ENCODE measurements around the gene ARHGAP31. TPM values are rescaled to one million over a fixed set of nuclear protein-coding genes. Genes with fewer than 3 reads are reported as not detected.

ARHGAP31 gene
- total and polyA plus RNA-seq, 2 donors (not counting 1 experiment from before 2014, with no cell fraction given): 3.5 to 8.1 TPM

DNA sequence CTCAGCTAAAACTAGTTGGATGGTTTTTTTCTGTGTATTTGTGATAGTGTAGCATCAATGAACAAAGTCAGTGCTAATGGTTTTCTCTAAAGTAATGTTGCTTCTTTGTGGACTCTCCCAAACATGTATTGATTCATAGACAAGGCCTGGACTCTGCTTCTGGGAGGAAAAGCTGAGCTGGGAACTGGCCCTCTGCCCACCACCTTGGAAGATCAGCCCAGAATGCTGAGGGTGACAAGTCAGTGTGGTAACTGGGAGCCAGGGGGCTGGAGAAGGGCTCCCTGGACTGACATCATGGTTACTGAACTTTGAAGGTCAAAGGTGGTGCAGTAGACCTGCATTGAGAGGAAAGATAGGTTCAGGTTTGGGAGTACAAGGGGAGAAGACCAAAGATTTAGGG lies 3.0 kb downstream of the ARHGAP31 start:
- DNase-seq (ENCODE audit: low read depth in 2 of 2): peak; percentile 31 to 80
- Histone ChIP-seq H3K4me1 (ENCODE audit: control insufficient read depth, extremely low read depth, insufficient read depth, low read length) (peaks cover 4% of the 10 kb centered on the region), H3K9ac (ENCODE audit: insufficient read depth, low read length) (no peak overlapping the region), H3K27me3 (ENCODE audit: control insufficient read depth, insufficient read depth, low read length) (no peaks in the 10 kb centered on the region), H4K20me1 (ENCODE audit: control insufficient read depth, extremely low read depth, insufficient read depth, low read length) (no peaks in the 10 kb centered on the region), H3K4me3 (replicated peaks in 1 of 4; ENCODE audit: control extremely low read depth in 1 of 4, insufficient read depth in 1 of 4, low read depth in 3 of 4, low read length in 4 of 4) (no peak overlapping the region), H3K36me3 (ENCODE audit: control insufficient read depth, insufficient read depth, low read length) (no peaks in the 10 kb centered on the region), H3K79me2 (ENCODE audit: control insufficient read depth, insufficient read depth, low read length) (peaks cover 3% of the 10 kb centered on the region), H3K9me3 (ENCODE audit: control insufficient read depth, insufficient read depth, low read depth, low read length) (no peaks in the 10 kb centered on the region), H2AFZ (ENCODE audit: low read length) (no peak overlapping the region), H3K4me2 (ENCODE audit: extremely low read depth, insufficient read depth, low read length) (no peak overlapping the region), H3K27ac (ENCODE audit: insufficient read depth, low read length) (no peak overlapping the region)
- no peak for TF ChIP-seq EZH2 (IDR thresholded peaks at IDR 0.05; ENCODE audit: low read length, missing control alignments)
- TF ChIP-seq, protein P1, sequence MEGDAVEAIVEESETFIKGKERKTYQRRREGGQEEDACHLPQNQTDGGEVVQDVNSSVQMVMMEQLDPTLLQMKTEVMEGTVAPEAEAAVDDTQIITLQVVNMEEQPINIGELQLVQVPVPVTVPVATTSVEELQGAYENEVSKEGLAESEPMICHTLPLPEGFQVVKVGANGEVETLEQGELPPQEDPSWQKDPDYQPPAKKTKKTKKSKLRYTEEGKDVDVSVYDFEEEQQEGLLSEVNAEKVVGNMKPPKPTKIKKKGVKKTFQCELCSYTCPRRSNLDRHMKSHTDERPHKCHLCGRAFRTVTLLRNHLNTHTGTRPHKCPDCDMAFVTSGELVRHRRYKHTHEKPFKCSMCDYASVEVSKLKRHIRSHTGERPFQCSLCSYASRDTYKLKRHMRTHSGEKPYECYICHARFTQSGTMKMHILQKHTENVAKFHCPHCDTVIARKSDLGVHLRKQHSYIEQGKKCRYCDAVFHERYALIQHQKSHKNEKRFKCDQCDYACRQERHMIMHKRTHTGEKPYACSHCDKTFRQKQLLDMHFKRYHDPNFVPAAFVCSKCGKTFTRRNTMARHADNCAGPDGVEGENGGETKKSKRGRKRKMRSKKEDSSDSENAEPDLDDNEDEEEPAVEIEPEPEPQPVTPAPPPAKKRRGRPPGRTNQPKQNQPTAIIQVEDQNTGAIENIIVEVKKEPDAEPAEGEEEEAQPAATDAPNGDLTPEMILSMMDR (conservative IDR thresholded peaks at IDR 0.05 in 1 of 2, IDR thresholded peaks at IDR 0.05 in 1 of 2; ENCODE audit: low read depth in 1 of 2, low read length in 2 of 2): no peak

DNA sequence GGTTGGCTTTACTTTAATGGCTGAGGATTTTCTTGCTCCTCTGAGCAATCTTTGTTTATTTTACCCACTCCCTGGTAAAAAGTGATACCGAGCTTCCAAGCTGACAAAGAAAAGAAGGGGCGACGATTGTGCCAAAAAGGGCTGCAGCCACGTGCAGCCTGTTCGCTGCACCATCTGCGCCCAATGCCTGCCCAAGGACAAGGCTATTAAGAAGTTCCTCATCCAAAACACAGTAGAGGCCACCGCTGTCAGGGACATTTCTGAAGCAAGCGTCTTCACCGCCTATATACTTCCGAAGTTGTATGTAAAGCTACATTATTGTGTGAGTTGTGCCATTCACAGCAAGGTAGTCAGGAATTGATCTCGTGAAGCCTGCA lies 4.4 kb downstream of the ARHGAP31 start:
- H2AFZ ChIP-seq (ENCODE audit: low read length): no peak overlapping the region
- H3K9ac ChIP-seq (ENCODE audit: insufficient read depth, low read length): no peak overlapping the region
- H3K4me1 ChIP-seq (ENCODE audit: control insufficient read depth, extremely low read depth, insufficient read depth, low read length): peaks cover 7% of the 10 kb centered on the region
- TF ChIP-seq, protein P1 (conservative IDR thresholded peaks at IDR 0.05 in 1 of 2, IDR thresholded peaks at IDR 0.05 in 1 of 2; ENCODE audit: low read depth in 1 of 2, low read length in 2 of 2): no peak
- TF ChIP-seq EZH2 (IDR thresholded peaks at IDR 0.05; ENCODE audit: low read length, missing control alignments): no peak
- DNase-seq (ENCODE audit: low read depth in 2 of 2): no peak
- no peak overlapping the region for H3K4me2 ChIP-seq (ENCODE audit: extremely low read depth, insufficient read depth, low read length)
- H3K79me2 ChIP-seq (ENCODE audit: control insufficient read depth, insufficient read depth, low read length): peaks cover 3% of the 10 kb centered on the region
- no peaks in the 10 kb centered on the region for H3K36me3 ChIP-seq (ENCODE audit: control insufficient read depth, insufficient read depth, low read length)
- H3K4me3 ChIP-seq (replicated peaks in 1 of 4; ENCODE audit: control extremely low read depth in 1 of 4, insufficient read depth in 1 of 4, low read depth in 3 of 4, low read length in 4 of 4): no peak overlapping the region
- no peaks in the 10 kb centered on the region for H3K9me3 ChIP-seq (ENCODE audit: control insufficient read depth, insufficient read depth, low read depth, low read length)
- H3K27me3 ChIP-seq (ENCODE audit: control insufficient read depth, insufficient read depth, low read length): no peaks in the 10 kb centered on the region
- H4K20me1 ChIP-seq (ENCODE audit: control insufficient read depth, extremely low read depth, insufficient read depth, low read length): no peaks in the 10 kb centered on the region
- H3K27ac ChIP-seq (ENCODE audit: insufficient read depth, low read length): no peak overlapping the region

DNA sequence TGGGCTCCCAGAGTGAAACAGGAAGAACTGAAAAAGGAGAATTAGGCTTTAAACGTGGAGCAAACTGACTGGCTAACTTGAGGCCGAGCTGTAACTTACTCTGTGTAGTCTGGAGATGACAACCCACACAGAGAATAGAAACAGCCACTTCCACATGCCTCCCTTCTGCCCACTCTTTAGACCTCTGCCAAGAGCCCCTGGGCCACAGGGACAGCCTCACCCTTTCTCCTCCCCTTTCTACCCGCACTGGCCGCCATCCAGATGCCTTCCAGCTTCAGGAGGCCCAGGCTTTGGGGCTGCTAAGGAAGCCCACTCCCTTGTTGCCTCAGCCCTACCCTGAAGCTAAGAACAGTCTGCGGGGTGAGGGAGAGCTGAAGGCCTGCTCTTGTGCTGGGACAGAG lies 6.8 kb downstream of the ARHGAP31 start:
- H4K20me1 ChIP-seq (ENCODE audit: control insufficient read depth, extremely low read depth, insufficient read depth, low read length): no peaks in the 10 kb centered on the region
- no peak for DNase-seq (ENCODE audit: low read depth in 2 of 2)
- H3K27ac ChIP-seq (ENCODE audit: insufficient read depth, low read length): no peak overlapping the region

More for the DNA sequence above, 6.8 kb downstream of the ARHGAP31 start:
- no peak overlapping the region for H3K9ac ChIP-seq (ENCODE audit: insufficient read depth, low read length)
- H3K4me1 ChIP-seq (ENCODE audit: control insufficient read depth, extremely low read depth, insufficient read depth, low read length): peaks cover 14% of the 10 kb centered on the region
- H3K9me3 ChIP-seq (ENCODE audit: control insufficient read depth, insufficient read depth, low read depth, low read length): no peaks in the 10 kb centered on the region
- H3K4me3 ChIP-seq (replicated peaks in 1 of 4; ENCODE audit: control extremely low read depth in 1 of 4, insufficient read depth in 1 of 4, low read depth in 3 of 4, low read length in 4 of 4): no peak overlapping the region
- TF ChIP-seq EZH2 (IDR thresholded peaks at IDR 0.05; ENCODE audit: low read length, missing control alignments): no peak
- TF ChIP-seq, protein P1 (conservative IDR thresholded peaks at IDR 0.05 in 1 of 2, IDR thresholded peaks at IDR 0.05 in 1 of 2; ENCODE audit: low read depth in 1 of 2, low read length in 2 of 2): no peak
- H3K36me3 ChIP-seq (ENCODE audit: control insufficient read depth, insufficient read depth, low read length): no peaks in the 10 kb centered on the region
- no peaks in the 10 kb centered on the region for H3K27me3 ChIP-seq (ENCODE audit: control insufficient read depth, insufficient read depth, low read length)
- H3K79me2 ChIP-seq (ENCODE audit: control insufficient read depth, insufficient read depth, low read length): no peaks in the 10 kb centered on the region
- H2AFZ ChIP-seq (ENCODE audit: low read length): no peak overlapping the region
- H3K4me2 ChIP-seq (ENCODE audit: extremely low read depth, insufficient read depth, low read length): no peak overlapping the region
